Mesendoderm (in vitro differentiated cells): ENCODE data around the gene UQCR10.
"Not testable (repeated sequence)": the region's sequence is repeated elsewhere in the genome, so short reads cannot be mapped to it uniquely, and the experiment has no call there.

Experiments used
- DNase-seq: peaks from one replicate; pipeline ENCODE4 v3.0.0; 2013
- H2AK5ac ChIP-seq: 2 replicates; pipeline ENCODE4 v1.6.1; 2013; ENCODE audit warnings: low read length, inconsistent platforms
- H2BK120ac ChIP-seq: 2 replicates; pipeline ENCODE4 v1.6.1; 2013; ENCODE audit warnings: low read depth, mild to moderate bottlenecking, low read length, moderate library complexity, mixed read lengths
- H2BK15ac ChIP-seq: replicated peaks from 2 replicates; pipeline ENCODE4 v1.6.1; 2013; ENCODE audit warnings: low read depth, mild to moderate bottlenecking, moderate library complexity
- H2BK5ac ChIP-seq: 2 replicates; pipeline ENCODE4 v1.6.1; 2013; ENCODE audit warnings: low read length, inconsistent platforms
- H3K18ac ChIP-seq: 2 replicates; pipeline ENCODE4 v1.6.1; 2013; ENCODE audit warnings: mild to moderate bottlenecking, low read length, mixed read lengths
- H3K23ac ChIP-seq: one replicate; pipeline ENCODE4 v1.6.1; 2013; ENCODE audit warnings: low read length
- H3K27ac ChIP-seq: 2 replicates; pipeline ENCODE4 v1.5.1; 2013; ENCODE audit warnings: low read depth, mild to moderate bottlenecking, inconsistent platforms, low read length, moderate library complexity
- H3K27me3 ChIP-seq: 2 replicates; pipeline ENCODE4 v1.6.1; 2013; ENCODE audit warnings: low read length, control low read depth, mild to moderate bottlenecking, inconsistent platforms; ENCODE audit not compliant: insufficient read depth, poor library complexity
- H3K36me3 ChIP-seq: 2 replicates; pipeline ENCODE4 v1.6.1; 2013; ENCODE audit warnings: low read length, inconsistent platforms; ENCODE audit not compliant: control insufficient read depth, insufficient read depth
- H3K4ac ChIP-seq: one replicate; pipeline ENCODE4 v1.6.1; 2013; ENCODE audit warnings: low read depth, mild to moderate bottlenecking, low read length, moderate library complexity
- H3K4me1 ChIP-seq: 2 replicates; pipeline ENCODE4 v1.6.1; 2013; ENCODE audit warnings: low read depth, low read length, inconsistent platforms; ENCODE audit not compliant: control insufficient read depth
- H3K4me2 ChIP-seq: 2 replicates; pipeline ENCODE4 v1.6.1; 2013; ENCODE audit warnings: low read length
- H3K4me3 ChIP-seq: 2 replicates; pipeline ENCODE4 v1.5.1; 2013; ENCODE audit warnings: mild to moderate bottlenecking, low read length
- H3K56ac ChIP-seq: one replicate; pipeline ENCODE4 v1.6.1; 2013; ENCODE audit warnings: low read length
- H3K79me1 ChIP-seq: 2 replicates; pipeline ENCODE4 v1.6.1; 2013; ENCODE audit warnings: low read length, inconsistent platforms
- H3K79me2 ChIP-seq: 2 replicates; pipeline ENCODE4 v1.6.1; 2013; ENCODE audit warnings: mild to moderate bottlenecking, low read length; ENCODE audit not compliant: control insufficient read depth, insufficient read depth
- H3K9ac ChIP-seq: 2 replicates; pipeline ENCODE4 v1.6.1; 2013; ENCODE audit warnings: low read length, inconsistent platforms
- H4K5ac ChIP-seq: one replicate; pipeline ENCODE4 v1.6.1; 2013; ENCODE audit warnings: low read length
- H4K8ac ChIP-seq: one replicate; pipeline ENCODE4 v1.6.1; 2013; ENCODE audit warnings: low read depth, mild to moderate bottlenecking, control low read depth, low read length, moderate library complexity
- WGBS: extraction: QIAGEN DNeasy Blood & Tissue Kit; methylation state at CpG from one replicate; pipeline ENCODE4 v1.1.7; 2013; ENCODE audit warnings: low lambda C conversion rate, missing lambda C conversion rate; ENCODE audit not compliant: insufficient coverage; ENCODE audit errors: extremely low coverage; 5-methylcytosine and 5-hydroxymethylcytosine counted together

UQCR10 gene

DNA sequence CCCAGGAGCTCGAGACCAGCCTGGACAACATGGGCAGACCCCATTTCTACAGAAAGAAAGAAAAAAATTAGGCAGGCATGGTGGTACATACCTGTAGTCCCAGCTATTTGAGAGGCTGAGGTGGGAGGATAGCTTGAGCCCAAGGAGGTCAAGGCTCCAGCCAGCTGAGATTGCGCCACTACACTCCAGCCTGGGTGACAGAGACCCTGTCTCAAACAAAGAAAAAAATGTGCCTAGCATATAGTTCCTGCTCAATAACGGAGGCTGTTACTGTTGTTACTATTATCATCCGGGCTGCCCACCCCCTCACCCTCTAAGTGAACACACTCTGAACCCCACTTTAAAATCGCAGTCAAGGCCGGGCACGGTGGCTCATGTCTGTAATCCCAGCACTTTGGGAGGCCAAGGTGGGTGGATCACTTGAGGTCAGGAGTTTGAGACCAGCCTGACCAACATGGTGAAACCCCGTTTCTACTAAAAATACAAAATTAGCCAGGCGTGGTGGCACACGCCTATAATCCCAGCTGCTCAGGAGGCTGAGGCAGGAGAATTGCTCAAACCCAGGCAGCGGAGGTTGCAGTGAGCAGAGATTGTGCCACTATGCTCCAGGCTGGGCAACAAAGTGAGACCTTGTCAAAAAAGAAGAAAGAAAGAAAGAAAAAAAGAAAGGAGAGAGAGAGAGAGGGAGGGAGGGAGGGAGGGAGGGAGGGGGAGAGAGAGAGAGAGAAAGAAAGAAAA lies 12.3 kb upstream of the UQCR10 start:
- H2BK5ac ChIP-seq, H2AK5ac ChIP-seq, H3K4me2 ChIP-seq, H3K4me1 ChIP-seq, H3K27me3 ChIP-seq, H3K23ac ChIP-seq, H3K56ac ChIP-seq, H3K4me3 ChIP-seq, H2BK15ac ChIP-seq, H2BK120ac ChIP-seq, H3K9ac ChIP-seq, H3K4ac ChIP-seq, H3K79me2 ChIP-seq, DNase-seq, H3K18ac ChIP-seq, H3K79me1 ChIP-seq, H4K8ac ChIP-seq, H4K5ac ChIP-seq, H3K27ac ChIP-seq, H3K36me3 ChIP-seq: not testable (repeated sequence)
- no CpG with 5 or more reads among the region's 11 CpGs for WGBS

DNA sequence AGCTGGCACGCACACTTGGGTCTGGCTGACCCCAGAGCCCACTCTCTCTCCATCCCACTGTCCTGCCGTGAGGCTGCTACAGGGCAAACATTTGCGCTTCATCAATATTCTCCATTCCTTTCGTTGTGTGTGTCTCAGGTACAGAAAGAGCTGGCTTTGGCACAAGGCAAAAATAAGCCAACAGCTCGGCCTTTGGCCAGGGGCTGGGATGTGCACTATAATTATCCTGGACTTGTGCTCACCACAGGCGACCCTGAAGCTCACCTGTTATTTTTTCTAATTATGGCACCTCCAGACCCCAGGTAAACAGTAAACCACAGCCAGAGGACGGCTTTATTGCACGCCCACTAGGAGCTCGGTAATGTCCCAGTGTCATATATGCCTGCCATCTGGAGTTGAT lies 11.3 kb upstream of the UQCR10 start:
- Histone ChIP-seq H3K27ac (no peak overlapping the region), H3K79me2 (no peaks in the 10 kb centered on the region), H4K8ac (no peak overlapping the region), H3K4me3 (no peak overlapping the region), H2BK120ac (no peak overlapping the region), H4K5ac (no peak overlapping the region), H3K4ac (no peak overlapping the region), H3K79me1 (no peaks in the 10 kb centered on the region), H3K56ac (no peak overlapping the region), H3K23ac (no peak overlapping the region), H3K36me3 (no peaks in the 10 kb centered on the region), H3K9ac (no peak overlapping the region), H3K18ac (no peak overlapping the region), H2AK5ac (no peak overlapping the region), H3K4me2 (no peak overlapping the region), H2BK15ac (no peak overlapping the region), H3K4me1 (no peaks in the 10 kb centered on the region), H3K27me3 (no peaks in the 10 kb centered on the region), H2BK5ac (no peak overlapping the region)
- no CpG with 5 or more reads among the region's 9 CpGs for WGBS
- DNase-seq, result no peak

DNA sequence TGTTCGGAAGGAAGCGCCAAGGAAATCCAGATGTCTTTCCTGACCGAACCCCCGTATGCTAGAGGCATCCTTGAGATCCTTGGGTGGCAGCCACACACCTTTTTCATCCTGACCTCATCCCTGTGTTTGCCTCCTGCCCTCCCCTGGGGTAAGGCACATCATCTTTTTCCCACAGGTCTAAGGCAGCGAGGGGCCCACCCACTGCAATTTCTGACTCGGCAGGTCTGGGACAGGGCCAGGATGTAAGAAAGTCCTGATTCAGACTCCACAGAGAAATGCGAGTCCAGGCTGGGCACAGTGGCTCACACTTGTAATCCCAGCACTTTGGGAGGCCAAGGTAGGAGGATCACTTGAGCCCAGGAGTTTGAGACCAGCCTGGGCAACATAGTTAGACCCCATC lies 10.8 kb upstream of the UQCR10 start:
- H3K4ac ChIP-seq, result no peak overlapping the region
- H3K27ac ChIP-seq, result no peak overlapping the region
- H2BK15ac ChIP-seq, result no peak overlapping the region
- no peak for DNase-seq
- no peaks in the 10 kb centered on the region for H3K27me3 ChIP-seq
- no peak overlapping the region for H3K56ac ChIP-seq
- H2BK120ac ChIP-seq, result no peak overlapping the region
- WGBS, result no CpG with 5 or more reads among the region's 7 CpGs
- H3K4me3 ChIP-seq, result no peak overlapping the region
- H3K18ac ChIP-seq, result no peak overlapping the region
- H3K4me2 ChIP-seq, result no peak overlapping the region
- H4K5ac ChIP-seq, result no peak overlapping the region
- H3K36me3 ChIP-seq, result no peaks in the 10 kb centered on the region
- no peak overlapping the region for H2BK5ac ChIP-seq
- H3K4me1 ChIP-seq, result no peaks in the 10 kb centered on the region
- no peaks in the 10 kb centered on the region for H3K79me2 ChIP-seq
- no peaks in the 10 kb centered on the region for H3K79me1 ChIP-seq
- H4K8ac ChIP-seq, result no peak overlapping the region
- H3K9ac ChIP-seq, result no peak overlapping the region
- no peak overlapping the region for H2AK5ac ChIP-seq
- H3K23ac ChIP-seq, result no peak overlapping the region

DNA sequence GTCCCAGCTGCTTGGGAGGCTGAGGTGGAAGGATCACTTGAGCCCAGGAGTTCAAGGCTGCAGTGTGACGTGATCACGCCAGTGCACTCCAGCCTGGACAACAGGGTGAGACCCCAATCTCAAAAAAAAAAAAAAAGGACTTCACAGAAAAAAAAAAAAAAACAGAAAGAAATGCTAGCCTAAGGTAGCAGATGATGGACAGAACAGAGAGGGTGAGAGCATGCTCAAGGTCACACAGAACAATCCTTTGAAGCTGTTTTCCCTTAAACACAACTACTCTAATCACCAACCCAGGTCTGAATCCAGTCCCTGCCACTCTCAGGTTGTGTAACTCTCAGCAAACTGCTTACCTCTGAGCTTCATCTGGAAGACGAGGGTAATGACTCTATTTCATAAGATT lies 10.1 kb upstream of the UQCR10 start:
- H3K18ac ChIP-seq, result no peak overlapping the region
- no peak for DNase-seq

DNA sequence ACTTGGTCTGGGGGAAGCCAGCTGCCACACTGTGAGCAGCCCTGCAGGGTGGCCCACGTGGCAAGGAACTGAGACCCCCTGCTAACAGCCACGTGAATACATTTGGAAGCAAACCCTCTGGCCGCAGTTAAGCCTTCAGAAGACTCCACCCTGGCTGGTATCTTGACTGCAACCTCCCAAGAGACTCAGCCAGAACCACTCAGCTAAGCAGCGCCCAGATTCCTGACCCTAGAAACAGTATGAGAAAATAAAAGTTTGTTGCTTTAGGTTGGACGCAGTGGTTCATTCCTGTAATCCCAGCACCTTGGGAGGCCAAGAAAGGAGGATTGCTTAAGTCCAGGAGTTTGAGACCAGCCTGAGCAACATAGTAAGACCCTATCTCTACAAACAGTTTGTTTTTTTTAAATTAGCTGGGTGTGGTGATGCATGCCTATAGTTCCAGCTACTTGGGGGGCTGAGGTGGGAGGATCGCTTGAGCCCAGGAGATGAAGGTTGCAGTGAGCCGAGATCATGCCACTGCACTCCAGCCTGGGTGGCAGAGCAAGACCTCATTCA lies 9.0 kb upstream of the UQCR10 start:
- H2BK15ac ChIP-seq, result no peak overlapping the region
- no peak overlapping the region for H3K4me2 ChIP-seq
- no peaks in the 10 kb centered on the region for H3K36me3 ChIP-seq
- H3K9ac ChIP-seq, result no peak overlapping the region
- no peak overlapping the region for H2BK5ac ChIP-seq
- no peak overlapping the region for H3K4me3 ChIP-seq
- no peak overlapping the region for H2AK5ac ChIP-seq
- H3K23ac ChIP-seq, result no peak overlapping the region
- no peak overlapping the region for H3K4ac ChIP-seq
- no peak overlapping the region for H2BK120ac ChIP-seq
- H3K18ac ChIP-seq, result no peak overlapping the region
- DNase-seq, result no peak
- H3K4me1 ChIP-seq, result no peaks in the 10 kb centered on the region
- H3K79me2 ChIP-seq, result no peaks in the 10 kb centered on the region
- WGBS, result no CpG with 5 or more reads among the region's 7 CpGs
- H3K56ac ChIP-seq, result no peak overlapping the region
- H4K5ac ChIP-seq, result no peak overlapping the region
- H3K27me3 ChIP-seq, result no peaks in the 10 kb centered on the region
- H4K8ac ChIP-seq, result no peak overlapping the region
- H3K79me1 ChIP-seq, result no peaks in the 10 kb centered on the region
- no peak overlapping the region for H3K27ac ChIP-seq

More for the DNA sequence above, 10.1 kb upstream of the UQCR10 start:
- H3K4me2 ChIP-seq, result no peak overlapping the region
- H2BK15ac ChIP-seq, result no peak overlapping the region
- no peak overlapping the region for H3K56ac ChIP-seq
- no peaks in the 10 kb centered on the region for H3K36me3 ChIP-seq
- no CpG with 5 or more reads among the region's 3 CpGs for WGBS
- H2BK120ac ChIP-seq, result no peak overlapping the region
- H4K5ac ChIP-seq, result no peak overlapping the region
- no peak overlapping the region for H3K27ac ChIP-seq
- no peak overlapping the region for H2BK5ac ChIP-seq
- H3K27me3 ChIP-seq, result no peaks in the 10 kb centered on the region
- no peaks in the 10 kb centered on the region for H3K79me2 ChIP-seq
- no peak overlapping the region for H2AK5ac ChIP-seq
- no peaks in the 10 kb centered on the region for H3K4me1 ChIP-seq
- no peak overlapping the region for H3K23ac ChIP-seq
- H3K4ac ChIP-seq, result no peak overlapping the region
- no peak overlapping the region for H4K8ac ChIP-seq
- H3K9ac ChIP-seq, result no peak overlapping the region
- no peaks in the 10 kb centered on the region for H3K79me1 ChIP-seq
- no peak overlapping the region for H3K4me3 ChIP-seq

DNA sequence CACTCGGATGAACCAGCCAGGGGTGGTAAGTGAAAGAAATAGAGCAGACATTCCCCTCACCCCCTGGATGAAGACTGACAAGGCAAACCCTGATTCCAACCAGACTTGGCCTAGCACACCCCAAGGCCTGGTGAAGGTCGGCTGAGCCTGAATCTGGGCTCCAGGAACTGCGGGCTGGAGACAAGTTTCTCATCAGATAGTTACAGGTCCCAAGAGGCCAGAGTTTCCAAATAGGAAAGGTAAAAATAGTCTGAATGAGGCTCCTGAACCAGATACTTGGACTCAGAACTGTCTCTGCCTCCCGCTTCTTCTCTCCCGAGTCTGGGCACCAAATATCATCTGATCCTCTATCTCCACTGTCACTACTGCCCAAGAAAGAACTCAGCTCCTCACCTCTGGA lies 8.2 kb upstream of the UQCR10 start:
- no peak overlapping the region for H3K23ac ChIP-seq
- H4K5ac ChIP-seq, result no peak overlapping the region
- no CpG with 5 or more reads among the region's 5 CpGs for WGBS
- no peaks in the 10 kb centered on the region for H3K79me2 ChIP-seq
- no peaks in the 10 kb centered on the region for H3K4me1 ChIP-seq
- no peak overlapping the region for H3K4me3 ChIP-seq
- no peak overlapping the region for H2BK15ac ChIP-seq
- no peak overlapping the region for H3K4me2 ChIP-seq
- H3K4ac ChIP-seq, result no peak overlapping the region
- no peak overlapping the region for H3K56ac ChIP-seq
- no peak overlapping the region for H2AK5ac ChIP-seq
- H3K79me1 ChIP-seq, result no peaks in the 10 kb centered on the region
- H2BK5ac ChIP-seq, result no peak overlapping the region
- DNase-seq, result no peak
- no peak overlapping the region for H3K18ac ChIP-seq
- no peak overlapping the region for H2BK120ac ChIP-seq
- no peak overlapping the region for H4K8ac ChIP-seq
- H3K27me3 ChIP-seq, result no peaks in the 10 kb centered on the region
- no peaks in the 10 kb centered on the region for H3K36me3 ChIP-seq
- H3K9ac ChIP-seq, result no peak overlapping the region
- no peak overlapping the region for H3K27ac ChIP-seq
